K562 (cell line): ENCODE results near the gene SRP72. TPM values are rescaled to one million over a fixed set of nuclear protein-coding genes. Genes with fewer than 3 reads are reported as not detected.

Source experiments
- ATAC-seq: fragments of 200-7000 bp; cut with Tn5 transposase; 3 replicates; pipeline ENCODE4 v1.9.1; 2020; ENCODE audit warnings: moderate library complexity
- BruUV-seq: library from RNA; stranded (reverse); fragments of 400-500 nt; replicated peaks from 2 replicates; lab custom pipeline; 2021; lab: Mats Ljungman, UMichigan
- CTCF ChIA-PET: fragments of 300-600 bp; formaldehyde crosslinking; extraction: SDS; loops from one replicate; lab custom pipeline; 2021; ENCODE audit warnings: low intra/inter-chr PET ratio; lab: Yijun Ruan, JAX
- POLR2A ChIA-PET: fragments of 300-600, 350-650 bp; sonication (Branson Sonifier 250); formaldehyde crosslinking; extraction: SDS; loops from one replicate; lab custom pipeline; 2021; ENCODE audit warnings: antibody characterized with exemption, inconsistent platforms; lab: Yijun Ruan, JAX
- DNase-seq, 4 experiments: peaks; one replicate each; pipeline versions ENCODE4 v3.0.0 to v3.0.0-alpha.2; 2011 to 2018; ENCODE audit warnings: low spot score in 3 of 4, mixed read lengths in 3 of 4; ENCODE audit errors: extremely low read depth in 1 of 4
- FAIRE-seq: peaks from 2 replicates; lab custom pipeline; 2011; peaks lifted over from hg19 to GRCh38; lab: Jason Lieb, UNC
- H2AFZ ChIP-seq: 2 replicates; pipeline ENCODE4 v1.6.0; 2011; ENCODE audit warnings: low read depth, low read length, control low read depth, inconsistent platforms
- H3K27ac ChIP-seq: fragments of 200-600 bp; 3 replicates; pipeline ENCODE4 v1.8.0; 2011; ENCODE audit warnings: low read depth, mild to moderate bottlenecking, control low read depth, inconsistent platforms, low read length, moderate library complexity, mixed read lengths; ENCODE audit errors: extremely low read depth
- H3K27me3 ChIP-seq, 2 experiments: fragments of 300-600 bp in 1 of 2; 2 replicates in 1 of 2; 3 replicates in 1 of 2; pipeline versions ENCODE4 v1.6.0 to v1.8.0; 2011; ENCODE audit warnings: inconsistent platforms in 2 of 2, low read length in 2 of 2, mild to moderate bottlenecking in 1 of 2, mixed read lengths in 1 of 2, moderate library complexity in 1 of 2; ENCODE audit not compliant: control insufficient read depth in 2 of 2, insufficient read depth in 2 of 2
- H3K36me3 ChIP-seq: fragments of 300-600 bp; 3 replicates; pipeline ENCODE4 v1.8.0; 2011; ENCODE audit warnings: mild to moderate bottlenecking, low read length, inconsistent platforms; ENCODE audit not compliant: control insufficient read depth, insufficient read depth
- H3K4me1 ChIP-seq, 2 experiments: fragments of 200-600 bp in 1 of 2; replicated peaks in 1 of 2; 2 replicates in 1 of 2; 3 replicates in 1 of 2; pipeline versions ENCODE4 v1.5.1 to v1.8.0; 2011; ENCODE audit warnings: inconsistent platforms in 2 of 2, low read length in 2 of 2, mild to moderate bottlenecking in 1 of 2, mixed read lengths in 1 of 2, moderate library complexity in 1 of 2; ENCODE audit not compliant: control insufficient read depth in 2 of 2, insufficient read depth in 2 of 2
- H3K4me2 ChIP-seq: 2 replicates; pipeline ENCODE4 v1.6.1; 2011; ENCODE audit warnings: low read length, control low read depth, inconsistent platforms, mixed read lengths; ENCODE audit not compliant: insufficient read depth
- H3K4me3 ChIP-seq: fragments of 200-600 bp; sonication (generic), shearing (Covaris generic); 2 replicates; pipeline ENCODE4 v1.5.1; 2016; ENCODE audit warnings: control low read depth, inconsistent platforms
- H3K79me2 ChIP-seq: fragments of 200-600 bp; 3 replicates; pipeline ENCODE4 v1.8.0; 2011; ENCODE audit warnings: low read length, inconsistent platforms; ENCODE audit not compliant: control insufficient read depth, insufficient read depth
- H3K9ac ChIP-seq, 2 experiments: 2 replicates each; pipeline versions ENCODE4 v1.6.0 to v1.6.1; 2011; ENCODE audit warnings: low read depth in 2 of 2, low read length in 2 of 2, control low read depth in 1 of 2, inconsistent platforms in 1 of 2, mild to moderate bottlenecking in 1 of 2, mixed read lengths in 1 of 2; ENCODE audit not compliant: insufficient read depth in 1 of 2
- H3K9me1 ChIP-seq: one replicate; pipeline ENCODE4 v1.6.0; 2011; ENCODE audit warnings: inconsistent platforms, mild to moderate bottlenecking, low read length, moderate library complexity; ENCODE audit not compliant: control insufficient read depth, insufficient read depth
- H3K9me3 ChIP-seq: replicated peaks from 2 replicates; pipeline ENCODE4 v1.5.1; 2011; ENCODE audit warnings: low read depth, low read length, inconsistent platforms; ENCODE audit not compliant: control insufficient read depth, insufficient read depth
- H4K20me1 ChIP-seq: replicated peaks from 2 replicates; pipeline ENCODE4 v1.6.1; 2011; ENCODE audit warnings: low read length, inconsistent platforms, mixed read lengths; ENCODE audit not compliant: control insufficient read depth, insufficient read depth
- ADNP ChIP-seq: fragments of 200-800 bp; sonication (Bioruptor generic); IDR thresholded peaks from 2 replicates; pipeline ENCODE4 v1.6.1; 2016; ENCODE audit warnings: missing genetic modification characterization, missing compliant biosample characterization
- BMI1 ChIP-seq: fragments of 150-350 bp; IDR thresholded peaks from 2 replicates; pipeline ENCODE4 v1.6.1; 2014; ENCODE audit warnings: low read length
- NELFE ChIP-seq: IDR thresholded peaks from 2 replicates; pipeline ENCODE4 v1.6.1; 2011; ENCODE audit warnings: mild to moderate bottlenecking; ENCODE audit not compliant: insufficient read depth, insufficient read length
- TFE3 ChIP-seq: fragments of 450-650 bp; formaldehyde crosslinking; IDR thresholded peaks from 2 replicates; pipeline ENCODE4 v1.4.0; 2020; ENCODE audit warnings: mild to moderate bottlenecking, mixed read lengths
- ZKSCAN3 ChIP-seq: fragments of 250-450 bp; sonication (Bioruptor Pico); IDR thresholded peaks from 2 replicates; pipeline ENCODE4 v1.4.0; 2020
- ZNF134 ChIP-seq: fragments of 250-450 bp; sonication (Bioruptor Pico); conservative IDR thresholded peaks from 2 replicates; pipeline ENCODE4 v1.4.0; 2020
- WGBS: fragments of 100-300 bp; shearing (Covaris generic); methylation state at CpG from one replicate; pipeline ENCODE4 v1.1.6; 2016; ENCODE audit warnings: low coverage, mixed read lengths; ENCODE audit not compliant: insufficient coverage; ENCODE audit errors: missing lambda C conversion rate; 5-methylcytosine and 5-hydroxymethylcytosine counted together
- in situ Hi-C: fragments of 300-500 bp; cut with MboI; formaldehyde crosslinking; loops from 4 replicates; pipeline ENCODE4 v1.15.0; 2018; ENCODE audit warnings: inconsistent platforms, mixed read lengths
- intact Hi-C: fragments of 100-400 bp; cut with micrococcal nuclease; formaldehyde crosslinking; loops from 2 replicates; pipeline ENCODE4 v1.14.2; 2022
- polyA plus RNA-seq, 8 experiments: library from polyadenylated mRNA; depleted of rRNA in 4 of 8; stranded (reverse) in 5 of 8; unstranded in 3 of 8; fragments of >200 nt; fragmentation: Nextera tagmentation in 2 of 8; fragmentation: Illumina TruSeq in 1 of 8; extraction: Ambion mirVana in 2 of 8; extraction: Trizol in 1 of 8; gene quantifications; 2 replicates each; pipeline versions ENCODE4 v1.2.1 to v1.2.3, GENCODE V29; 2011 to 2014; ENCODE audit warnings: inconsistent platforms in 1 of 8, missing spikeins in 1 of 8
- total RNA-seq, 7 experiments: library from RNA; depleted of rRNA in 6 of 7; stranded (reverse); fragments of >200 nt in 6 of 7; fragmentation: Illumina TruSeq in 2 of 7; extraction: Trizol in 2 of 7; gene quantifications; 2 replicates each; pipeline versions ENCODE4 v1.2.1 to v1.2.3, GENCODE V29; 2011 to 2021; ENCODE audit warnings: low replicate concordance in 1 of 7

The SRP72 gene
- total and polyA plus RNA-seq, 9 of the 15 experiments (the other 6 are each of a cell fraction or from before 2014, with no cell fraction given): 124 to 341 (median 202) TPM

DNA sequence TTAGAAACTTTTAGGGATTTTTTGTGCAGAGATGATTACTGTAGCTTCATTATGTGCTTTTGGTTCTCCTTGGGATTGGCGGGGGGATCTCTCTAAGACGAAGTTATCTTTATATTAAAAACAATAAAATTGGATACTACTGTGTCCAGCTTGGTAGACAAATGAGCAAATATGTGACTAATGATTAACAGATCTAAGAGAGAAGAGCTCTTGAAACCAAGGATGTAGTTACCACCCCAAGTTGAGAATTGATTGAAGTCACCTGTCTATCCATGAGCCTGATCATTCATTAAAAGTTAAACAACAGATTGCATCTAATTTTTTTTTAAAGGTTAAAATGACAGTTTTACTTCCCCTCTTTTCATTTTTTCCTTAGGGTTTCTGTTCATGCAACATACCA, 22.7 kb upstream of the SRP72 start:
- H3K4me2 ChIP-seq: no peak overlapping the region
- BruUV-seq: no TSS peak
- H4K20me1 ChIP-seq: peaks cover 13% of the 10 kb centered on the region
- CTCF ChIA-PET: no interaction called here
- in situ Hi-C loops: no loop called here
- H3K9ac ChIP-seq: no peak overlapping the region
- H3K27me3 ChIP-seq: no peaks in the 10 kb centered on the region
- no peak overlapping the region for H3K4me3 ChIP-seq
- H3K9me1 ChIP-seq: no peaks in the 10 kb centered on the region
- no peak overlapping the region for H2AFZ ChIP-seq
- peaks cover 99% of the 10 kb centered on the region for H3K36me3 ChIP-seq
- peaks cover 3 to 8% of the 10 kb centered on the region in 2 experiments; a peak in 3 of 5 replicates for H3K4me1 ChIP-seq
- FAIRE-seq (no peak), ATAC-seq (no peak), DNase-seq (no peak)
- POLR2A ChIA-PET: interaction anchor here (0.6 to 2.8 kb wide), 3 partner anchors 10 to 21 kb away, joined by 3 to 17 read pairs (median 6); partner anchors contain the start of genes PAICS and PPAT
- no peak for TF ChIP-seq BMI1
- no peak for TF ChIP-seq TFE3
- no peak for TF ChIP-seq NELFE
- no peak for TF ChIP-seq ZNF134 (CRISPR knock-in tag)
- TF ChIP-seq ADNP (tag): no peak
- no peak for TF ChIP-seq ZKSCAN3 (CRISPR knock-in tag)
- WGBS: 100% methylated on average over 2 of the region's 2 CpGs
- intact Hi-C loops: no loop called here
- no peak overlapping the region for H3K27ac ChIP-seq
- H3K79me2 ChIP-seq: peaks cover 88% of the 10 kb centered on the region
- H3K9me3 ChIP-seq: no peaks in the 10 kb centered on the region
